ENCODE measurements around the gene LTK.

The LTK gene

DNA sequence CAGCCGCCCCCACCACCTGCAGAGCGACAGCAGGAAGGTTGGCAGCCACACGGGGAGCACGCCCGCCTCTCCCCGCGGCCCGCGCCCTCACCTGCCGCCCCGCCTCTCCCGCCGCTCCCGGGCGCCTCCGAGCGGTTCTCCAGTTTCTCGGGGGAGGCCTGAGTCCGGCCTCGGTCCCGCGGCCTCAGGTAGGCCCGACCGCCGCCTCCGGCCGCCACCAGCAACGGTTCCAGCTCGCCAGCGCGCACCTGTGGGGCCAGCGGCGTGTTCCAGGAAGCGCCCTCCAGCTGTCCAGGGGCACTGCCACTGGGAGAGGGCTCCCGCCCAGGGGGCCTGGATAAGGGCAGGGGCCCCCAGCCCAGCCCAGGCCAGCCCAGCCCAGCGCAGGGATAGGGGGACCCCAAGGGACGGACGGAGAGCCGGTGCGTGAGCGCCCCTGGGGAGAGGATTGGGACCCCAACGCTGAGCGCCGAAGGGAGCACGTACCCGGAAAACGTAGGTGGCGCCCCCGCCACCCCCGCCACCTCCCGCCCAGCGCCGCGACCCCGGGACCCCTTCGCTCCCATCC lies 2.2 kb downstream of the LTK start:
- TF ChIP-seq, protein P1, sequence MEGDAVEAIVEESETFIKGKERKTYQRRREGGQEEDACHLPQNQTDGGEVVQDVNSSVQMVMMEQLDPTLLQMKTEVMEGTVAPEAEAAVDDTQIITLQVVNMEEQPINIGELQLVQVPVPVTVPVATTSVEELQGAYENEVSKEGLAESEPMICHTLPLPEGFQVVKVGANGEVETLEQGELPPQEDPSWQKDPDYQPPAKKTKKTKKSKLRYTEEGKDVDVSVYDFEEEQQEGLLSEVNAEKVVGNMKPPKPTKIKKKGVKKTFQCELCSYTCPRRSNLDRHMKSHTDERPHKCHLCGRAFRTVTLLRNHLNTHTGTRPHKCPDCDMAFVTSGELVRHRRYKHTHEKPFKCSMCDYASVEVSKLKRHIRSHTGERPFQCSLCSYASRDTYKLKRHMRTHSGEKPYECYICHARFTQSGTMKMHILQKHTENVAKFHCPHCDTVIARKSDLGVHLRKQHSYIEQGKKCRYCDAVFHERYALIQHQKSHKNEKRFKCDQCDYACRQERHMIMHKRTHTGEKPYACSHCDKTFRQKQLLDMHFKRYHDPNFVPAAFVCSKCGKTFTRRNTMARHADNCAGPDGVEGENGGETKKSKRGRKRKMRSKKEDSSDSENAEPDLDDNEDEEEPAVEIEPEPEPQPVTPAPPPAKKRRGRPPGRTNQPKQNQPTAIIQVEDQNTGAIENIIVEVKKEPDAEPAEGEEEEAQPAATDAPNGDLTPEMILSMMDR (conservative IDR thresholded peaks at IDR 0.05) = no peak
- no peak overlapping the region for H3K27ac ChIP-seq

DNA sequence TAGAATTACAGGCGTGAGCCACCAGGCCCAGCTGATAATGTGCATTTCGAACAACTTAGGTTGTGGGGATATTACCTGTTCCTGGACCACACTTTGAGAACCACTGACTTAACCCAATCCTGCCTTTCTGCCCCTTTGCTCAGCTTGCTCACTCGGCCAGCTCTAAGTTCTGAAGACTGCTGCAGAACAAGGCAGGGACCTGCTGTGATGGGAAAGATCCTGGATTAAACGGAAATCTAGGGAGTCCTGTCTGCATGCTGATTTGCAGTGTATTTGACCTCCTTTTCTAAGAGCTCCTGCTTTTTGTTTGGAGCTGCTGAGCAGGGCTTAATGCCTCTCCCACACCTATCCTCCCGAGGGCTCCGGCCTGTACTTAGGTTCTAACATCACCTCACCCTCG lies 2.9 kb downstream of the LTK start:
- TF ChIP-seq, protein P1 (conservative IDR thresholded peaks at IDR 0.05) = no peak
- no peak overlapping the region for H3K27ac ChIP-seq

DNA sequence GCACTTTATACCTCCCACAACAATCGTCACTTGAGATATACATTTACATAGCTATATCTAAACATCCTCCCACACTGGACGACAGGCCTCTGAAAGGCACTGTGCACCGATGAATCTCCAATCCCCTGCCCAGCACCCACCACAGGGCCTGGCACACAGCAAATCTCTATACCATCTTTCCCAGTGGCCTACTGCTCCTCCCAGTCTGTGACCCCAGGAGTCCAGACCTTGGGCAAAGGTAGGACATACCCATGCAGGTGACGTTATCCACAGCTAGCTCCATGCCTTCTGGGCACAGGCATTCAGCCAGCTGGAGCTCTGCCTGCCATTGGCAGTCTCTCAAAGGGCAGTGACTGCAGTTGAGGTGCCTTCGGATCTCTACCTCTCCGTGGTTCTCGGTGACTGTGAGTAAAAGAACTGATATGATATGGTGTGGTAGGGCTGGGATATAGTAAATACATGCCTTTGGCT lies 5.8 kb downstream of the LTK start:
- TF ChIP-seq, protein P1 (conservative IDR thresholded peaks at IDR 0.05) = no peak
- H3K27ac ChIP-seq = no peak overlapping the region

DNA sequence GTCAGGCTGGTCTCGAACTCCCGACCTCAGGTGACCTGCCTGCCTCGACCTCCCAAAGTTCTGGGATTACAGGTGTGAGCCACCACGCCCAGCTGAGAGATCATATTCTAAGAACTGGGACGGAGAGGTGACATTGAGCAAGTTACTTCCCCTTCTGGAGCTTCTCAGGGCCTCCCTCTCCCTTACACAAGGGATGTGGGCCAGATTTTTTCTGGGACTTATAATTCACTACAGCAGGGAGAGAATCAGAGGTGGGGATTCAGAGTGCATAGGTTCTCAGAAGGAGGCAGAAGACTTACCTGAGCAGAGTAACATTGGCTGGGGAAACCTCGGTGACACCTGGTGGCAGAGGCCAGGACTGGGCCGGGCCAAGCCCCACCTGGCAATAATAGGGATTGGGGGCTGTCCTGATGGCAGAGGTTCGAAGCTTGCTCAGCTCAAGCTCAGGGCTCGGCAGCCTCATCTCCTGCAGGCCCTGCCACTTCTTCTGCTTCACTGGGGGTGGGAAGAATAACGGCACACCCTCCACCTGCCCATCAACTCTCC lies 6.8 kb downstream of the LTK start:
- no peak overlapping the region for H3K27ac ChIP-seq
- TF ChIP-seq, protein P1 (conservative IDR thresholded peaks at IDR 0.05) = peak; percentile 44; the same call in 1 of the 2 replicates

DNA sequence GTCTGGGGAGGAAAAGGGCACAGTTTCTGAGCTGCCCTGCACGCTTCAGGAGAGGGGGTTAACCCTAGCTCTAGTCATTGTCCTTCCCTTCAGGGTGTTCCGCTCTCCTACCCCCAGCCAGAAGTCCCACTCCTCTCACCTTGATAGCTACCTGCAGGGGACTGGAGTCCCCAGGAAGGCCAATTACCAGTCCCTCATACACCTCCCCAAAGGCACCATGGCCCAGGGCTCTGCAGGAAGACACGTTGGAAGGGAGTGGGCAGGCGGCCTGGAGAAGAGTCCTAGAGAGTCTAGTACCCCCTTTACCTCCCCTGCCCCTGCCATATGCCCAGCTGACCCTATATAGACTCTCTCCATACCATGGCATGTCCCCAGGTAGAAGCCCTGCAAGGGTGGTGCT lies 7.9 kb downstream of the LTK start:
- TF ChIP-seq, protein P1 (conservative IDR thresholded peaks at IDR 0.05) = no peak
- H3K27ac ChIP-seq = no peak overlapping the region

DNA sequence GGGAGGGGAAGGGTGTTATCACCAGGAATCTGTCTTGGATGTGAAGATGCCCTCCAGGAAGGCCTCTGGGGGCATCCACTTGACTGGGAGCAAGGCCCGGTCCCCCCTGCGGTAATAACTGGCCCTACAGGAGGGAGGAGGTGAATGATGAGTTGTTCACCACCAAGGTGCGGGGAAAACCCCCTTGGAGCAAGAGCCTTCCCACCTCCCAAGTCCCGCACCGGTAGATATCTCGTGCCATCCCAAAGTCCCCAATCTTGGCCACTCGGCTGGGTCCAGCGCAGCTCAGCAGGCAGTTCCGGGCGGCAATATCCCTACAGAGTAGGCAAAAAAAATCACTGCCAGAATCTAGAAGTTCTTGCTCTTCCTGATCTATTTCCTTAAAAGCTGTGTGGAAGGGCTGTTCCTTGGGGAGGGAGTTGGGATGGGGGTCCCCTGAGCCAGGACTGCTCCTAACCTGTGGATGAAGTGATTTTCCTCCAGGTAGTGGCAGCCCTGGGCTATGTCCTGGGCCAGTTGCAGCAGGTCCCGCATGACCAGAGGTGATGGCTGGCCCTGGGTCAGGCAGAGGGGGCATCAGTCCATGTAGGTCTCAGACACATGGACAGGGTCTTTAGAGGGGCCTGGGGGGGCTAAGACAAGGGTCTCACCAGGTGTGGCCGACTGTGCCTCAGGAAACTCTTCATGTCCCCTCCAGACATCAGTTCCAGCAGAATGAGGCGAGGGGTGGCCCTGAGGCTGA lies 8.7 kb downstream of the LTK start:
- TF ChIP-seq, protein P1 (conservative IDR thresholded peaks at IDR 0.05) = no peak

DNA sequence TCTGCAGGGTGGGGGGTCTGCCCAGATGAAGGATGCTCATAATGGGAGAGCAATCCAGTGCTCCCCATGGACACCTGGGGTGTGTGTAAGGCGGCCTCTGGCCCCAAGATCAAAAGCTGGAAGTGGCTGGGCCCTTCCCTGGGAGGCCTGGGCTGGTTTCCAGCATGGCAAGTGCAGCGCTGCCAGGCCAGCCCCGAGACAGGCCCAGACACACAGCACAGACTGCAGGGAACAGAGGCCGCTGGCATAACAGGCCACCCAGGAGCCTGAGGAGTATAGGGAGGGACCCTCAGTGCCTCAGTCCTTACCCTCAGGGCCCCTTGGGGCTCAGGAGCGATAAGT lies 10.0 kb downstream of the LTK start:
- peak overlapping the region; percentile 9; the same call in 1 of the 2 replicates for H3K27ac ChIP-seq

More for the DNA sequence above, 8.7 kb downstream of the LTK start:
- H3K27ac ChIP-seq = no peak overlapping the region

More for the DNA sequence above, 10.0 kb downstream of the LTK start:
- TF ChIP-seq, protein P1 (conservative IDR thresholded peaks at IDR 0.05) = no peak

Measured in VCaP (cell line).